Ishikawa (cell line): ENCODE measurements around the gene KCNN4.

ENCODE experiments used
- CEBPB ChIP-seq: IDR thresholded peaks from 2 replicates; pipeline ENCODE4 v1.6.1; 2012
- EP300 ChIP-seq: IDR thresholded peaks from 2 replicates; pipeline ENCODE4 v1.6.1; 2012; ENCODE audit warnings: borderline replicate concordance
- FOXM1 ChIP-seq: IDR thresholded peaks from 2 replicates; pipeline ENCODE4 v1.6.1; 2012; ENCODE audit warnings: low read depth, borderline replicate concordance
- MAX ChIP-seq: IDR thresholded peaks from 2 replicates; pipeline ENCODE4 v1.6.1; 2012
- REST ChIP-seq: IDR thresholded peaks from 2 replicates; pipeline ENCODE4 v1.6.1; 2012; ENCODE audit warnings: low read depth, mild to moderate bottlenecking
- TAF1 ChIP-seq: IDR thresholded peaks from 2 replicates; pipeline ENCODE4 v1.6.1; 2012; ENCODE audit warnings: low read depth, mild to moderate bottlenecking
- YY1 ChIP-seq: IDR thresholded peaks from 2 replicates; pipeline ENCODE4 v1.6.1; 2012; ENCODE audit warnings: low read depth

GRCh38 chr19:43735957-43736356 lies 44.8 kb downstream of the KCNN4 start:
- TF ChIP-seq EP300 = no peak
- TF ChIP-seq TAF1 = no peak
- no peak for TF ChIP-seq REST
- TF ChIP-seq CEBPB = no peak
- no peak for TF ChIP-seq FOXM1
- TF ChIP-seq YY1 = no peak
- no peak for TF ChIP-seq MAX
